NK-92 treated with Interleukin-12 subunit alpha and Interleukin-12 subunit beta, amount 100 ng/mL, for 24 hours (cell line): Measurements from ENCODE around the gene APLN.

Source experiments
- DNase-seq: peaks from one replicate; lab custom pipeline; 2025; lab: John Stamatoyannopoulos, UW

APLN gene, protein sequence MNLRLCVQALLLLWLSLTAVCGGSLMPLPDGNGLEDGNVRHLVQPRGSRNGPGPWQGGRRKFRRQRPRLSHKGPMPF

DNA sequence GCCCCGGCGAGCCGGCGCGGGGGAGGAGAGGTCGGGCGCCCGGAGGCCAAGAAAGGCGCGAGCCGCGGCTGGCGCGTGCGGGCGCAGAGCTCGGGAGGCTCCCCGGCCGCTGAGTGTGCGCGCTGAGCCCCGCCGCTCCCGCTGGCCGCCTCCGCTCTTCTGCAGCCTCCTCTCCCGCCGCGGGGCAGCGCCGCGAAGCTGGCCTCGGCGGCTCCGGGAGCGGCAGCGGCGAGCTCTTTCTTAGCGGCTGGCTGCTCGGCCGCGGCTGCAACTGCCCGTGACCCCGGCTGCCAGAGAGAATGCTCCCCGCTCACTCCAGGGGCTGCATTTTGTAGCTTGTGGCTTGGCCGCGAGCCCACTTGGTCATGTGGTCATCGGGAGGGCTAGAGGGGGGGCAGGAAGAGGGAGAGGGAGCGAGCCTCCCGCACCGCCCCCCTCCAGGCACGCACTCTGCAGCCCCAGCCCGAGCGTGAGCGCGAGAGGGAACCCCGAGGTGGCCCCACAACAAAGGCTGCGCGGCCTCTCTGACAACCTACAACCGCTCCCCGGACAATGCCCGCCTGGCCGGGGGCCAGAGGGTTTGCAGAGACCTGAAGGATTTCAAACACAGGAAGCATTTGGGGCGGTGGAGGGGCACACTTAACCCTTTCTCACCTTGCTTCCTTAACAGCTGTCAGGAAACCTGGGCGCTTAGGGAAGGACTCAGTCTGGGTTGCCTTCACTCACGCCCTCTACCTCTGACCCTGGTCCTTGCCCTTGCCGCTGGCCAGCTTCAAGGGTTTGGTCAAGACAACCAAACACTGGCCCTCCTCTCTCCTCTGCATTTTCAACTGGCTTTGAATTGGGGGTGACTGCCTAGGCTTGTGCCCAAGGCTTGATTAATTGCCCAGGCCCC lies at the start of gene APLN:
Gene APLN, minus strand, starts transcription at position 305 of the 895 bp plus-strand sequence. CDS start 326 bp downstream, outside the sequence.
- DNase-seq = no peak

DNA sequence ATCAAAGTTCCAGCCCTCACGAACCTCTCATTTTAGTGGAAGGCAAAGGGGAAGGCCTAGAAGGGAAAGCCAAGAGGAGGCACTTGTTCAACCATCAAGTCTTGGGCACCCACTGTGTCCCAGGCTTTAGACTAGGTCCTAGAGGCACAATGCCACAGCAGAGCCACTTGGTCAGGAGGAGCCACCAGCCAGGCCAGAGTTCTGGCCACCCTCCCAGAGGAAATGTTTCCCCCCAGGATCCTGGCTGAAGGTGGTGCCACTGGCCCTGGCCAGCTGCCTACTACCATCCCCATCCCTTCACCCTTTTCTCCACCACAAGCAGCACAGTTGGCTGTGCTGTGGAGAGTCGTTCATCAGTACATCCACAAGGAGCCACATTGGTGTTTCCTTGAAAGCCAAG lies 49.7 kb upstream of the APLN start:
- no peak for DNase-seq

DNA sequence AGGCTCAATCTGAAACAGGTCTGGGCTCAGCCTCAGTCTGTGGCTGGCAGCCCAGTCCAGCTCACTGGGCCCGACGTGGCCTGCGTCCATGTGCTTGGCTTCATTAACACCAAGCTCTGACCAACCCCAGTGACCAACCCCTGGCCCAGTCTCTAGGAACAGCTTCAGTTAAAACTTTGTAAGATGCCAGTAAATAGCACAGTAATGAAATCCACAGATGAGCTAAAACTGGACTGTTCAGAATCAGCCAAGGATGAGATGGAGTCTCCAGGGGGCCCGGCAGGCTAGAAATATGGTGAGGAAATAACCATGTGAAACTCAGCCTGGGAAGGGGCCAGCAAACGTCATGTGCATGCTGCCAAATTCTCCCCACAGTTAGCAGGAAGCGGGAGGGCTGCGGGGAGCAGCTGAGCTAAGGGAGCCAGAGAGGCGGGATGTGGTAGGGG lies 46.9 kb upstream of the APLN start:
- DNase-seq = no peak

DNA sequence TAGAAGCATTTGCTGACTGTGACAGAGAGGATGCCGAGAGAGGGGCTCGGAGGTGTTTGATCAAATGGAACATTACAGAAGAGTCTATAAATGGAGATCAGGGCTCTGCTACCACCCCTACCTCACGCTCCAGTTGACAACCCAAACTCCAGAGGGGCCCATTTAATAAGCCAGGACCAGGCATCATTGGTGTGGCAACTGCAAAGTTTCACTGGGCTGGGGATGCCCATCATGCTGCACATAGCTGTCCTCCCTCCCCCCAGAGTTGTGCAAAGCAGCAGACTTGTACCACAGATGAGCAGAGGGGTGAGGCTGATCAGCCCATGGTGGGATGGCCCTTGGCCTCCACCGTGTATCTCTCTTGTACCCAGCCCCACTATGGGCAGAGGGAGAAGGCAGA lies 45.8 kb upstream of the APLN start:
- DNase-seq = no peak

DNA sequence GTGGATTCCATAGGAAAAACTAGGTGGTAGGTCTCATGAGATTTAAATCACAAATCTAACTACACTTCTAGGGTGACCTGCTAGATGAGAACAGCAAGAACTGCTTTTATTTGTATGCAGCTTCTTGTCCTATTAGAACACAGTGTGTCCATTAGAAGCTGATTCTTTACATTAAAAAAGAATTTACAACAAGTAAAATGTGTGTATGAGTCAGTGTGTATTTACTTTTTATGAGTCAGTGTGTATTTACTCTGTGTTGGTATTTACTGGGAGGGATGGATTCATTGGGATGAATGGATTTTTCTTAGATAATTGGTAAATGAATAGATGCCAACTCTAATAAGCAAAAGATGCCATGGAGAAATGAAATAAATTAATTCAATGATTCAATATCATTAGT lies 43.4 kb upstream of the APLN start:
- no peak for DNase-seq

DNA sequence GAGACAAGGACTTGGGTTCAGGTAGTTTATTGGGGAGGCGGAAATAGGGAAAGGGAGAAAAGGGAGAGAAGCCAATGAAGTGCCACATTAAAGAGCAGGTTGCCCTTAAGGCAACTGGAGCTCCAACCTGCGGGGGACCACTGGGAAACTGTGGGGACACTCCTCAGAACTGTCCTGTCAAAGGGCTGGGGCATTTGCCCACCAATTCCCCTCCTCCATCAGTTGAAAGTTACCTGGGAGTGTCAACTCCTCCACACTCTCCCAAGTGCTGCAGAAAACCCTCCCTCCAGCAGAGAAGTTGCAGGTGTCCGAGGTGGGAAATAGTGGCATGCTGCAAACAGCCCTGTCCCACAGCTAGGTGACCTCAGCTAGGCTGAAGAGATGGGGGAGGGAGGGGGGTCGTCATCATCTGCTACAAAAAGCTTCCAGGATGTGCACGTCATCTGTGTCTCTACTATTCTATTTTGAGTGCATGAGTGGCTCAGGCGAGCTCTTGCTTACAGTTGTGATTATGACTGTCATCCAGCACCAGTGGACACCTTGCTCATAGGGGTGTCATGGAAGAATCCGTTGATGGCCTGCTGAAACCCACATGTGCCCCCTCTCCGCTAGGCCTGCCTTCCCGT lies 42.6 kb upstream of the APLN start:
- no peak for DNase-seq

DNA sequence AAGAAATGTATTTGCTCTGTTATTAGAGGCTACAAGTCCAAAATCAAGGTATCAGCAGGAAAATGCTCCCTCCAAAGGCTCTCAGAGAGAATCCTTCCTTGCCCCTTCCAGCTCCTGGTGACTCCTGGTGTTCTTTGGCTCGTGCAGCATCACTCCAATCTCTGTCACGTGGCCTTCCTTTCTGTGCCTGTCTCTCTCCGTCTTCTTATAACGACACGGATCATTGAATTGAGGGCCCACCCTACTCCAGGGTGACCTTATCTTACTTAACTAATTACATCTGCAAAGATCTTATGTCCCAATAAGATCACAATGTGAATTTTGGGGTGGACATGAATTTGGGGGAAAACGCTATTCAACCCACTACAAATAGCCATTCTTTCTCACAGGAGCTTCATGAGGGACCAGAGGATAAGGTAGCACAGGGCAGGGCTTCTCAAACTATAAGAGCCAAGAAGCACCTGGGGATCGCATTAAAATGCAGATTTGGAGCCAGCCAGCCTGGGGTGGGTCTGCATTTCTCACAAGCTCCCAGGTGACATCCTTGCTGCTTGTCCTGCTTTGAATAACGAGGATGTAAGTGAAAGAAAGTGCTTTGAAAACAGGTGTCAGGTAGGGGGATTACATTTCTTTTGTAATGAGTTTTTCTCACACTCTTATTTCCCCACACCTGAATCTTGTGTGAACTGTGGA lies 41.9 kb upstream of the APLN start:
- no peak for DNase-seq

DNA sequence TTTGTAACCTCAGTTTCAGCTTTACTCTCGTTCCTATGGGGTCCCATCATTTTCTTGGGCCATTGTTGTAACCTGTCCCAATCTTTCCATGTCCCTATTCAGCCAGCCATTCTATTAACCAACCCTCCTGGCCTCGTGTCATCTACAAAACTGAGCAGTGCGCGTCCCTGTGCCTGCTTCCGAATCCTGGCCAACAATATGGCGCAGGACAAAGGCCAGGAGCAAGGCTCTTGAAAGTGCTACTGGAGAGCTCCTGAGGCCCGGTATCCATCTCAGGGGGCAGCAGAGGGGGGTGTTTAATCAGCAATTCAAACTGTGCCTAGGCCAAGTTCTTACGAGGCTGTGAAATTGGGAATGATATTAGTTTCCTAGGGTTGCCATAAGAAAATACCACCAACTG lies 41.2 kb upstream of the APLN start:
- DNase-seq = no peak

DNA sequence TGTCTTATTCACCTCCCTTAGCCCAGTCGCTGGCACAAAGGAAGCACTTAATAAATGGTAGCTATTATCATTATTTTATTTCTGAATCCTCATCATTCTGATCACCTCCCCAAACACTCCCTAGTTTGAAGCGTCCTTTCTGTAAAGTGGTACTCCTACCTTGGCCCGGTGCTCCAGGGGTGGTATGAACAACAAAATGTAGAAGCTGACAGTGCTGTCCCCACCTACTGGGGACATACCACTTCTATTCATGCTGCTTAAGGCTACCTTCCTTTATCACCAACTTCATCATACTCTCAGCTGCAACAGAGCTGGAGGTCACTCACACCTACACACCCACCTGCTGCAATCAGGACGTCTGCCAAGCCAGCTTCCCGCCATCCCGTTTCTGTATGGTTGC lies 40.8 kb upstream of the APLN start:
- no peak for DNase-seq

DNA sequence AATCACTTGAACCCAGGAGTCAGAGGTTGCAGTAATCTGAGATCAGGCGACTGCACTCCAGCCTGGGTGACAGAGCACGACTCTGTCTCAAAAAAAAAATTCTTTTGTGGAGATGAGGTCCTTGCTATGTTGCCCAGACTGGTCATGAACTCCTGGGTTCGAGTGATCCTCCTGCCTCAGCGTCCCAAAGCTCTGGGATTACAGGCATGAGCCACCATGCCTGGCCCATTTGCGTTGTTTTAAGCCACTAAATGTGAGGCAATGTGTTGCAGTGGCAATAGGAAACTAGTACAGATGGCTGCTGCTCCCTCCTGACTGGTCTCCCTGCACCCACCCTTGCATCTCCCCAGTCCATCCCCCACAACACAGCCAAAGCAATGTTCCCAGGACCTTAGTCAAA lies 40.0 kb upstream of the APLN start:
- DNase-seq = no peak

DNA sequence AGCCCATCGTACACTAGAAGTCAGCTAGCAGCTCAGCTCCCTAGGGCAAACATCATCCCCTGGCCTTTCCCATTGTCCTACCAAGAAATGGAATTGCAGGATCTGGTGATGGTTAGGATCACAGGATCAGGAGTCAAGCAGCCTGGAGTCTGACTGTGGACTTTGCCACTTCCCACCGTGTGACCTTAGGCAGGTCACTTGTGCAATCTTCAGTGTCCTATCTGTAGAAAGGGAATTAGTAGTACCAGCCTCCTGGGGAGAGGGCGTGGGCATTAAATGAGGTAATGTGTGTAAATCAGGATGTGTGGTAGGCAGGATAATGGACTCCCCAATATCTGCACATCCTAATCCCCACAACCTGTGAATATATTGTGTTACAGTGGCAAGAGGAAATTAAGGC lies 38.6 kb upstream of the APLN start:
- no peak for DNase-seq

DNA sequence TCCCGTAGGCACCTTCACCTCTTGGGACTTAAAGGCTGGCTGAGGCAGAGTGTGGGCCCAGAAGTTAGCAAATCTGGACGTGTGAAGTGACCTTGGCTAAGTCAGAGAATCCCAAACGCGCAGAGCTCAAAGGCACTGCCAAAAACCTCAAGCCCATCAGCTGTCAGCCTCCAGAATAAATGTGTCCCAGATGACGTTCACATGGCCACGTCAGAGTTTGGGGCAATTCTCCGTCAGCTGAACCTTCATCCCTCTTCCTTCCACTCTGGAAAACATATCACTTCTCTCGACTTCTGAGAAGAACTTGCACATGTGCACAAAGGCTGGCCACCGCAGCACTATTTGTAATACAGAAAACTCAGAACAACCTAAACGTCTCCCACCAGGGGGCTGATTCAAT lies 35.7 kb upstream of the APLN start:
- no peak for DNase-seq

DNA sequence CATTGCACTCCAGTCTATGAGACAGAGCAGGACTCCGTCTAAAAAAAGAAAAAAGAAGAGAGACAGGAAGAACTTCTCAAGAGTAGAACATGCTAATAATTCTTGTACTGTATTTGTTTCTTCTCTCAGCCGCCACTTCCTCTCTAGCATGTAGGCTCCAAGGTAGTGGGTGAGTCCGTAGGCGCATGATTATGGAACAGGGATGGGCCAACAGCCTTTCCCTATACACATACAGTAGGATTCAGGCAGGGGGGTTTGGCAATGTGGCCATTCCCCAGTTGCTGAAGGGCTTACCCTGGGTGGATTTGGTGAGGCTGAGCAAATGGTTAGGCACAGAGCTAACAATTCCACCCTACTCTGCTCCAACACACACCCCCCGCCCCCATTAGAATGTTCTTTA lies 35.0 kb upstream of the APLN start:
- no peak for DNase-seq

DNA sequence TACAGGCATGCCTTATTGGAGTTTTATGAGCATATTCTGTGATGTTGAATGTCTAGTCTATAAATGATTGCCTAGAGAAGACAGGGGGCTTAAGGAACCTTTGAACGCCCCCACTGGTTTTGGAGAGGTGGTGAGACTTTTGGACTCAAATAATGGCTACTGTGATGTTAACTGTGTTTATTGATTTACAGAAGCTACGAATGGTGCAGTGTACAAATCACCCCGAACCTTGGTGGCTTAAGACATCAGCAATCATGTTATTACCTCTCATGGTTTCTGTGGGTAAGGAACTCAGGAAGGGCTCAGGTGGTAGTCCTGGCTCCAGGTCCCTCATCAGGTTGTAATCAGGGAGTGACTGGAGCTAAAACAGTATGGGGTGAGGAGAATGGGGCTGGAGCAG lies 33.3 kb upstream of the APLN start:
- no peak for DNase-seq

DNA sequence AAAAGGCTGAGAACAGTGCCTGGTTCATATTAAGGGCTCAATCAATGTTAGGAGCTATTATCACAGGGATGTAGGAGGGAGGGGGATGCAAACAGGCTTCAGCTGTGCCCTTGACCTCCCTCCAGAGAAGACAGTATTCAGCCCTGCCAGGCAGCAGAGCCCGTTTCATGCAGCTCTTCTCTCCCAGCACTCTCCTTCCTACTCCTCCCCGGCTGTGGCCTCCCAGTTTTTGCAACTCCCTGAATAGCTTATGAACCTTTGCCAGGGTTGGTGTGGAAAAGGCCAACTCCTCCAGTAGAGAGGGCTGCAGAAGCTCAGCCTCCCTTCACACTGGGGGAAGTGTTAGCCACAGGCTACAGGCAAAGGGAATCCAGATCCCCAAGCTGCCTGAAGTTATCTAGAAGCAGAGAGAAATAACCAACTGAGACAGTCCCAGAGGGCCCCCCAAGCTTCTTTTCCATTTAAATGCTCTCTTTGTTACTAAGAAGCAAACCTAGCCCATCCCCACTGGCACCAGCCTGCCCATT lies 31.7 kb upstream of the APLN start:
- DNase-seq = no peak

DNA sequence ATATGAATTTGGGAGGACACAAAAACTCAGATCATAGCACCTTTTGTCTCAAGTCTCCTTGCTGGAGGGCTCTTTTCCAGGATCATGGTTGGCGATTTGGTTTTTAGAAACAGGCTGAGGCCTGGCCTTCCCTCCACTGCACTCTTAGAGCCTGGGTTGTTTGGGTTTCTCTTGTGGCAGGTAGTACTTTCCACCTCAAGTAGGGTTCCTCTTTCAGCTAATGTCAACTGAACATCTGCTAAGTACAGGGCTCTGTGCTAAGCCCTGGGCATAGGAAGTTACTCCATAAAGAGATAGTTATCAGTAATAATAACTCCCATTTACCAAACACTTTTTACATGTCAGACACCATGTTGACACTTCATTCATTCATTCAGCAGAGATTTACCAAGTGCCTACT lies 28.2 kb upstream of the APLN start:
- DNase-seq = no peak

DNA sequence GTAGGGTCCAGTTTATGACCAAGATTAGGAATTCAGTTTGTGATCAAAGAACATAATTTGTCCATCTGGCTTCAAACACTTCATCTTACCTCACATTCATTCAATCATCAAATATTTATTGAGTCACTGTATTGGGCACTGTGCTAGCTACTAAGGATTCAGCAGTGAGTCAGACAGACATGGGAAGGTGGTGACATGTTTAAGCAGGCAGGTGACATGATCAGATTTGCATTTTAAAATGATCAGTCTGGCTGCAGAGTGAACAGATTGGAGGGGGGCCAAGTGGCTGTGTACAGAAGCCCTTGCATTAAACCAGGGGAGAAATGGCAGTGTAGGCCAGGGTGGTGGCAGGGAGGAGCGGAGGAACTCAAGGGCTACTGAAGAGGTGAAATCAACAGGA lies 25.1 kb upstream of the APLN start:
- DNase-seq = no peak

DNA sequence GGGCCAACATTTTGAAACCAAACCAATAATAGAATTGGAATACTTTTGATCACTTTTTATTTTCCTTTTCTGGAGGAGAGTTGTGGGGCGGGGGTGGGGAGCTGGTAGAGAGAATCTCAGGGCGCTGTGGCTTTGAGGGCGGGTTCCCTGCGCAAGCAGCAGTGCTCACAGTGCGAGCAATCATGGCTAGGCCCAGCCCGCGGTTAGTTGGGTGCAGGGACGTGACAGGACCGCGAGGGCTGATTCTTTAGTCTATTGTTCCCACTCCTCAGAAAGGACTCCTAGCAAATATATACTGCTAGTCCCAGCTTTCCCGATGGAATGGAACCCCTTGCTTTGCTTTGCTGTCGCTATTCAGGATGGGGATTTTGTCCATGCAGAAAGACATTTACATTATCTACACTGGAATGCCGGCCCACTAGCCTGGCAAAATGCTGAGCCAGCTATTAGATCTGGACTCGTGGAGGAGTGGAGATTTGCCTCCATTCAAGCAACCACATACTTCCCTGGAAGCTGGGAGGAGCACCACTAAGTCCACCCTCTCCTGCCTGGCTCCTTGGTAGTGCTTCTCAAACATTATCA lies 23.9 kb upstream of the APLN start:
- DNase-seq = no peak

DNA sequence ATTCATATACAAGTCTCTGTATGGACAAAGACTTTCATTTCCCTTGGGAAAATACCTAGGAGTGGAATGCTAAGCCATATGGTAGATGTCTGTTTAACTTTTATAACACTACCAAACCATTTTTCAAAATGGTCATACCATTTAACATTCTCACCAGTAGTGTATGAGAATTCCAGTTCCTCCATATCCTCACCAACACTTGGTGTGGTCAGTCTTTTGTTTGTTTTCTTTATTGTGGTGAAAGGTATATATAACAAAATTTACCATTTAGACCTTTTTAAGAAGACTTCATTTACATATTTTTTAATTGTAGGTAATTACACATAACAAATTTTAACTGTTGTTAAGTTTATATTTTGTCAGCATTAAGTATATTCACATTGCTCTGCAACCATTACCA lies 12.7 kb upstream of the APLN start:
- no peak for DNase-seq

DNA sequence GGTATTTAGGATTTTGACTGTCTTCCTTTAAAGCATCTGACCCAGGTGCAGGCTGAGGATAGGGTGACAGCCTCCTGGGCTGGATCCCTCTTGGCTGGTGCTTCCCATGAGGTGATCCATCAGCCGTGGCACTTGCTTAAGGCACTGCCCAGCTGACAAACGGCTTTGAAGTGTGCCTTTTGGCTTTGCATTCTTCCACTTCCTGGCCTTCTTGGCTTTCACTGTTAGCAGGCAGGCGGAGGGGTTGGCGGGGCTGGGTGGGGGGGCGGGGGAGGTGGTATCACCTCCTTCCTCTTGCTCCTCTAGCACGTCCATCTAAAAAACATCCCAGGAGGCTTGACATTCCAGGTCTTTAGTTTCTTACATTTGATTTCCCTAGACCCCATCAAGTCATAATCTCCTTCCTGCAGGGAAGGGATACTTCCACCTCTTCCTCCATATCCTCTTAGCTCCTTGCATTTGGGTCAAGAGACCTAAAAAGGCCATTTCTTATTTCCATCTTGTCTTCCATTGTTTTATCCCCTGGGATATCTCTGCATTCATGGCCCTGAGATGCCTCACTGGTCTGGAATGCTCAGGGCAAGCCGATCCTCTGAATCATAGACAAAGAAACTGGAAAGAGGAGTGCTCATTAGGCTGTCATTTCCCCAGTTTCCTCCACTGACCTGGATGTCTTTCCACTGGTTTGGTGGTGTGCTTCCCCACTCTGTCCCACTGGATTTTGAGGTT lies 11.3 kb upstream of the APLN start:
- no peak for DNase-seq

DNA sequence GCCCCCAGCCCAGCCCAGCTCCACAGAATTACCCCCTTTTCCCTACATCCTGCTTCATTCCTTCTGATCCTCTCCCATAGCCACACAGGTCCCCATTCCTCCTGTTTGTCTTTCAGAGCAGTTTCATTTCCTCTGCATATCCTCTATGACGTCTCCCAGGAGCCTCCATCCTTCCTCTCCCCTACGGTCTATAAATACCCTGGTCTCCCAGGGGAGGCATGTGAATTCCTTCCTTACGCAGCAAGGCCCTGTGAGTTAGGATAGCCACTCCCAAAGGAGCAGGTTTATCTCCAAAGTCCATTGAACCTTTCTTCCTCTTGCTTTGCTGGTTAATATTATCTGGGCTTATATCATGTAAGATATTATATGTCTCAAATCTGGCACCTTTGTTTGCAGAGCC lies 8.4 kb upstream of the APLN start:
- no peak for DNase-seq

DNA sequence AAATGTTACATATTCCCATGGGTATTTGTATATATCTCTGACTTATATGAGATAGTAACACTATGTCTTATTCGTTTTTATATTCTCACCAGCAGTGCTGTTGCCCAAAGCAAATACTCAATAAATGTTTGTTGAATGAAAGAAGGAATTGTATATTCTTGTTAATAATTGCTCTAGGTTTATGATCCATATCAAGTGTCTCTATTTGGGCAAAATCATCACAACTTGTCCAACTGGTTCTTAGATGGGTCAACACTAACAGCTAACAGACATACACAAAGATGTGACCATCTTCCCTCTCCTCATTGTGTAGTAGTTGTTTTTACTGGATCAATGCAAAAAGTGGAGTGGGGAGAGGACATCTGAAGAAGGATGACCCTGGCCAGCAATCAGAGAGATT lies 6.6 kb upstream of the APLN start:
- no peak for DNase-seq
